ENCODE data around the gene ENPP3.

The ENPP3 gene

DNA sequence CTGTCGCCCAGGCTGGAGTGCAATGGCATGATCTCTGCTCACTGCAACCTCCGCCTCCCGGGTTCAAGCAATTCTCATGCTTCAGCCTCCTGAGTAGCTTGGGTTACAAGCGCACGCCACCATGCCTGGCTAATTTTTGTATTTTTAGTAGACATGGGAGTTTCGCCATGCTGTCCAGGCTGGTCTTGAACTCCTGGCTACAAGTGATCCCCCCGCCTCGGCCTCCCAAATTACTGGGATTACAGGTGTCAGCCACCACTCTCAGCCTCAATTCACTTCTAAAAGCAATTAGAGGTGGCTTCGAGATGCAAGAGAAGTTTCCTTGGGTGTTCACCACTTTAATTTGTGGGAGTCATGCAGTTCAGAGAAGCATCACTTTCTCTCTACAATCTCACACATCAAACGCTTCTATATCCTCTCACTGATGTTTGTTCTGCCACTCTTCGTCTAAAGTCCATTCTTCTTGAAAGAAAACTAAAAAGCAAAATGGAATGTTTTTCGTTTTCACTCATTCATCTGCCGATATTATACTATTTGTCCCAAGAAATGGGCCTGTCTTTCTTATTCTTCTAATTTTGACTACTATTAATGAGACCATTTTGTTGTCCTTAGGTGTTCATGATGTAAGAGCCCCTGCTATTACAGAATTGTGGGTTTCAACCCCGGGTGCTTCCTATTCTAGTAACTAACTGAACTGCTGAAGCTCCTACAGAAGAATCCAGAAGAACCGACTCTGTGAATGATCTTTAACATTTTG is 132.5 kb downstream of the ENPP3 start:
- DNase-seq = no peak

- DNase-seq = no peak
Observed at GRCh38 chr6:131770776-131771175, 133.7 kb downstream of the ENPP3 start.

DNA sequence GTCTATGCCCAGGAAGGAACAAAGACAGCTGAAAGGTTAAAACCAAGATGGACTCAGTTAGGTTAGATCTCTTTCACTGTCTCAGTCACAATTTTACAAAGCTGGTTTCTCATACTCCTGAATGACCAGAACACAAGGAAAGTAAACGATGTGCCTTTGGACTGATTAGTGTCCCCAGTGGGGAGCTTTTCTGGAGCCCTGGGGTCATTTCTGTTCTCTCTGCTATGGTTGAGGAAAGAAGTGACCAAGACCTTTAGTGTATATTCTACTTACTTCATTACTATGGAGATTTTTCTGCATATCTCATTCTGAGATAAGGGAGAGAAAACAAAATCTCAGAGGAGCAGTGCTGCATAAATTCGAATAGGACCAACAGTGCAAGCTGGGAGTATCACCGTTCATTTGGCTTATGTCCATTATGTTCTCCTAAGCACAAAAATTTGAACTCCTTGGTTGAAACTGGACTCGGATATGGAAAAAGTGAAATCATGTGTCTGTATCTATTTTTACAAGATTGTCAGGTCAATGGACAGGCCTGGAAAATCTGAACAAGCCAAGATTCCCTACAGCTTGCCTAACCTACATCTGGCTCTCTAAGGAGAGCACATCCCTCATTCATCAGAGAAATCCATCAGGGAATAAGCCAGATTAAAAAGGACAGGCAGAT is 136.3 kb downstream of the ENPP3 start:
- DNase-seq = no peak

DNA sequence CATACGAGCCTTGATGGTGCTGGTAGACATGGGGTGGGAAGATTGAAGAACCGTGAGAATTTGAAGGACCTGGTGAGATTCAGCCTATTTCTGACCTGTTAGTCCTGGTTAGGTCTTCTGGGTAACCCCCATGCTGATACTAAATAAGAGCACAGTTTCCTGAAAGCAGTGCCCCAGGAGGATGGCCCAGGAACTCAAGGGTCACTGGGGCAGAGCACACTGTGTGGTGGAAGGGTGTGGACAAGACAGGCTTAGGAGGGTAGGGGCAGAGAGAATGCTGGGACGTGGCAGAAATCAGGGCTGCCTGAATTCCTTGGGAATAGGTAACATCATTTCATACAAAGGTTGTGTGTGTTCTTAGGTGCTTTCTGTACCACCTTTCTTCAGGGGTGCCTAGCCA is 138.8 kb downstream of the ENPP3 start:
- no peak for DNase-seq

DNA sequence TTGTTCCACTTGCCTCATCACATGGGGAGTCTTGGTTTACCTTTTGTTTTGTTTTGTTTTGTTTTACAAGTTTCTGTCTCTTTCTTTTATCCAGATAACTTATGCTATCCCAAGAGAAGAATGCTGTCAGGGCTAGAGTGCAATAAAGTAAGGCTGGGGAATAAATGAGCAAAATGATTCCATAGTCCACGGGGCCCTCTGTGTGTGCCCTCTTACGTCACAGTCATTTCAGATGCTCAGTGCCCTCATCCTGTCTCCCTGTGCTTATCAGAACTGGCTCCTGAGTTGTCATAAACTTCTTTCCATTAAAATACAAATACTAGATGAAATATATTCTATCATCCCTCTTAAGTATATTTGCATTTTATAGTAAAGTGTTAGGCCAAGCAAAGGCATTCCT is 139.9 kb downstream of the ENPP3 start:
- no peak for DNase-seq

- DNase-seq = no peak
Observed at GRCh38 chr6:131778169-131778568, 141.1 kb downstream of the ENPP3 start.

DNA sequence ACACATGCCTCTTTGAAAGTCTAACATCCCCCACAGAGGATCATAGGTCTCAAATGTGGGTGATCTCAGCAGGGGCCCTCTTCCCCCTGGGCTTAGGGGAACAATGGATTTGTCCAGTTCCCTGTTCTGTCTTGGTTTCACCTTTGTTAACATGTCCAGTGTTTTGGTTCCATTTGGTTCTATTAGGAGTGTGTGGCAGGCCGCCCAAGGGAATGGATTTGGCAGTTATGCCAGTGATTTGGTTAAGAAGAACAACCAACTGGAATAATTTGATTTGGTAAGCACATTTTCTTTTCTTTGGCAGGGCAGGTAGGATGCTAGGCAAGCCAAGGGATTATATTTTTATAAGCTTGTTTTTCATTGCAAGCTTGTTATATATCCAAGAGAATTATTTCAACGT is 142.2 kb downstream of the ENPP3 start:
- DNase-seq = no peak

DNA sequence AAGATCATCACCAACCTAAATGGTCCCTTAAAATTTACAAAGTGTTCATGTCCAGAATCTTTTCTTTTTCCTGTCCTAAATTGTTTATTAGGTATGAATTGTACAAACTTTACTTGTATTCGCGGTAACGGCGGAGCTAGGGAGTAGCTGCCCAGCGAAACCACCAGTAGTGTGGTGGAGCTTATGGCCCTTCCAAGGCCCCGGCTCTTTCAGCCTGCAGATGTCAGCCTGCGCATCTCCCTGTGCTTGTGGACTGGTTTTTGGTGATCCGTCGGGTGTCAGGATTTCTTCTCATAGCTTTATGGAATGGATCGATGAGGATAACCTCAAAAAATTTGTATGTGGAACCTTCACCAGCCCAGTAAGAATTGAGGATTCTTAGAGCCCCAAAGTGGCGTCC is 143.5 kb downstream of the ENPP3 start:
- DNase-seq = no peak

DNA sequence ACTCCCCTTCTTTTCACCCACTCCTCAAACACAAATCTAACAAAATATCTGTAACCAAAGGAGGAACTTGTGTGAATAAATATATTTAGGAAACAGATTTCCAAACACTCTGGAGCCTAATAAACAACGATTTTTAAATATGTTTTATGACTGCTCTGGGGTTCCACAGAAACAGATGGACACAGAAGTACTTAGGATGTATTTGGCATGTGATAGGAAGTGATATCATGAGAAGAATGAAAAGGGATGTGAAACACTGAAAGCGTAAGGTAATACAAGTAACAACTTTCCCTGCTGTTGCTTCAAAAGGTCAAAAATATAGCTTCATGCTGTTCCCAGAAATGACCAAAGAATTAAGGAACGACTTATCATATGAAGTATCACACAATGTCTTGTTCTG is 144.6 kb downstream of the ENPP3 start:
- no peak for DNase-seq

DNA sequence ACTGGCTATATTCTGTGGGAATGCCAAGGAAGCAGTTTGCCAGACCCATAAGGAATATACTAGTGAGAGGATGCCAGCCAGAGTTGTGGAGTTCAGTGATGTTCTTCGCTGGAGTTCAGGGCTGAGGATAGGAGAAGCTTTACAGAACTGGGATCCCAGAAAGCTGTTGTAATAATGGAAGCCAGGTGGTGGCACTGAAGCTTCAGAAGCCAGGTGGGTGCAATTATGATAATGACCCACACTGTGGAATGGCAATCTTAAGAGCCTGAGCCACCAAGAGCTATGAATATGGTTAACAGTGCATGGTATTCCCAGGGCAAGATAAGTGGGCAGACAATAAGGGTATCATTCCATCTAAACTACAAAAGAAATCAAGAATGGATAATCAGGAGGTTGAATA is 145.7 kb downstream of the ENPP3 start:
- DNase-seq = no peak

- no peak for DNase-seq
Observed at GRCh38 chr6:131784561-131784960, 147.5 kb downstream of the ENPP3 start.

DNA sequence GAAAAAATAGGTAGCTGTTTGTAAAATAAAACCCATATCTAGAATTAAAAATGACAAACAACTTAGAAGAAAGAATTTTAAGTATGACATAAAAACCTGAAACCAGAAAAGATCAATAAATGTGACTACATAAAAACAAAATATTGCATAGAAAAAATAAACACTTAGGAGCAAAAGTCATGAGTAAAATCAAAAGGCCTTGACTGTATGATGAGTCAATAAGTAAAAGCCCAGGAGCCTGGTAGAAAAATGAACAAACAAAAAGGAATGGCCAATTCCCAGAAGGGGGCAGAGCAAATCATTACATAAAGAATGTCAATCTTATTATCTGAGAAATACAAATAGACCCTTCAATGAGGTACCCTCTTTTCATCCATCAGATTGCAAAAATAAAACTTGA is 150.0 kb downstream of the ENPP3 start:
- DNase-seq = no peak

GRCh38 chr6:131787766-131788712 is 150.9 kb downstream of the ENPP3 start:
- no peak for DNase-seq

- DNase-seq = no peak
Observed at GRCh38 chr6:131789219-131789618, 152.1 kb downstream of the ENPP3 start.

DNA sequence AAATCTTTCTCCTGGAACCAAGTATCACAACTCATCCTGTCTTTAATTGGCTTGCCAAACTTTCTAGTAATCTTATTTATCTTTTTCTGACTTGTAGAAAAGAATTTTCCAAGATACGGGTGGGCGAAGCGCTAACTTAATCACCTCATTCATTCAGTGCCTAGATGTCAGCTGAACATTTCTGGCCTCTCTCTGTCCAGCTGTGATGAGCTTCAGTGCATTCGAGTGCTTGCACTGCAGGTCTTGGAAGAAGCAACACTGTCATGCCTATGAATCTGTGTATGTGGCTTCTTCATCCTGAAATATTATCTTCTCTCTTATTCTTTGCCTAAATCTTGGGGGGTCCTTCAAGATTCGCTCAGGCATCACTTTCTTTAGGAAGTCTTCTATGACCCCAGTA is 154.4 kb downstream of the ENPP3 start:
- no peak for DNase-seq

DNA sequence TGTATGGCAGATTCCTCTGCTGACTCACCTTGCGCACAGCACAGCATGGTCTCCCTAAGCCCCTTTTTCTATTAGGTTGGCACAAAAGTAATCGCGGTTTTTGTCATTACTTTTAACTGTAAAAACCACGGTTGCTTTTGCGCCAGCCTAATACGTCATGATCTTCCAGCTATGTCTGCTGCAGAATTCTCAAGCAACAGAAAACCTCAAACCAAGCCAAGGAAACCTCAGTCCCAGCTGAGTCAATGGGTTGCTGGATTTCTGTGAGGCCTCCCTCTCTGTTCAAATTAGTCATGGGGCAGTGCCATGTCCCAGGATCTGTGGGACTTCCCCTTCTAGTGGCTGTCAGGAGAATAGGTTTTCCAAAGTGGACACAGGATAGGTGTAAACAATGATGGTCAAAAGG is 155.0 kb downstream of the ENPP3 start:
- no peak for DNase-seq

DNA sequence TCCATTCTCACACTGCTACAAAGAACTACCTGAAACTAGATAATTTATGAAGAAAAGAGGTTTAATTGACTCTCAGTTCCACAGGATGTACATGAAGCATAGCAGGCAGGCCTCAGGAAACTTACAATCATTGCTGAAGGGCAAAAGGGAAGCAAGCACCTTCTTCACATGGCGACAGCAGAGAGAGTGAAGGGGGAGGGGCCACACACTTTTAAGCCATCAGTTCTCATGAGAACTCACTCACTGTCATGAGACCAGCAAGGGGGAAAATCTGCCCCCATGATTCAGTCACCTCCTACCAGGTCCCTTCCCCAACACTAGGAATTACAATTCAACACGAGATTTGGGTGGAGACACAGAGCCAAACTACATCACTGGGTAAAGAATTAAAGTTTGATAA is 158.3 kb downstream of the ENPP3 start:
- DNase-seq = no peak
